Smooth muscle cell (in vitro differentiated cells): Measurements from ENCODE around the gene CEP57. TPM values are rescaled to one million over a fixed set of nuclear protein-coding genes. Genes with fewer than 3 reads are reported as not detected.

ENCODE experiments used
- DNase-seq: peaks from one replicate; lab custom pipeline; 2025; ENCODE audit not compliant: unreplicated experiment; lab: John Stamatoyannopoulos, UW
- H2AFZ ChIP-seq: fragments of 200-600 bp; sonication (generic); 2 replicates; pipeline ENCODE4 v1.6.0; 2016; ENCODE audit warnings: antibody characterized with exemption, low read depth, mild to moderate bottlenecking
- H3F3A ChIP-seq: fragments of 200-600 bp; sonication (generic); 2 replicates; pipeline ENCODE4 v1.6.0; 2017; ENCODE audit warnings: antibody characterized with exemption, low read depth
- H3K27ac ChIP-seq: fragments of 200-600 bp; sonication (generic); 2 replicates; pipeline ENCODE4 v1.5.1; 2016; ENCODE audit warnings: low read depth, mild to moderate bottlenecking
- H3K27me3 ChIP-seq: fragments of 200-600 bp; sonication (generic); 2 replicates; pipeline ENCODE4 v1.6.1; 2016; ENCODE audit warnings: low read depth, mild to moderate bottlenecking
- H3K36me3 ChIP-seq: fragments of 200-600 bp; sonication (generic); 2 replicates; pipeline ENCODE4 v1.5.1; 2016; ENCODE audit warnings: low read depth
- H3K4me1 ChIP-seq: fragments of 200-600 bp; sonication (generic); 2 replicates; pipeline ENCODE4 v1.5.1; 2016; ENCODE audit warnings: low read depth
- H3K4me2 ChIP-seq: fragments of 200-600 bp; sonication (generic); 2 replicates; pipeline ENCODE4 v1.6.0; 2016; ENCODE audit warnings: mild to moderate bottlenecking
- H3K4me3 ChIP-seq: fragments of 200-600 bp; sonication (generic); 2 replicates; pipeline ENCODE4 v1.5.1; 2016; ENCODE audit warnings: mild to moderate bottlenecking
- H3K79me2 ChIP-seq: fragments of 200-600 bp; sonication (generic); 2 replicates; pipeline ENCODE4 v1.6.0; 2016; ENCODE audit warnings: low read depth, mild to moderate bottlenecking
- H3K9ac ChIP-seq: fragments of 200-600 bp; sonication (generic); 2 replicates; pipeline ENCODE4 v1.6.0; 2016; ENCODE audit warnings: low read depth
- H3K9me3 ChIP-seq: fragments of 200-600 bp; sonication (generic); replicated peaks from 2 replicates; pipeline ENCODE4 v1.5.1; 2016; ENCODE audit warnings: low read depth
- H4K20me1 ChIP-seq: fragments of 200-600 bp; sonication (generic); 2 replicates; pipeline ENCODE4 v1.6.0; 2016; ENCODE audit warnings: low read depth
- WGBS: methylation state at CpG from one replicate; pipeline ENCODE4 v1.1.7; 2016; ENCODE audit warnings: low lambda C conversion rate; 5-methylcytosine and 5-hydroxymethylcytosine counted together
- polyA plus RNA-seq: library from polyadenylated mRNA; unstranded; fragments of >200 nt; fragmentation: Nextera tagmentation; extraction: Ambion mirVana; gene quantifications from 2 replicates; pipeline ENCODE4 v1.2.1, GENCODE V29; 2016
- total RNA-seq: library from RNA; depleted of rRNA; stranded (reverse); fragments of >200 nt; gene quantifications from 2 replicates; pipeline ENCODE4 v1.2.3, GENCODE V29; 2014
- TF ChIP-seq, protein P1 (sequence below): fragments of 200-600 bp; sonication (generic); IDR thresholded peaks from 2 replicates; pipeline ENCODE4 v1.5.1; 2017; ENCODE audit warnings: borderline replicate concordance, mild to moderate bottlenecking, antibody characterized with exemption; ENCODE audit not compliant: insufficient read depth, poor library complexity, severe bottlenecking

The CEP57 gene
- total and polyA plus RNA-seq, 2 experiments from 2014 or later = 37.4 to 67.7 TPM

DNA sequence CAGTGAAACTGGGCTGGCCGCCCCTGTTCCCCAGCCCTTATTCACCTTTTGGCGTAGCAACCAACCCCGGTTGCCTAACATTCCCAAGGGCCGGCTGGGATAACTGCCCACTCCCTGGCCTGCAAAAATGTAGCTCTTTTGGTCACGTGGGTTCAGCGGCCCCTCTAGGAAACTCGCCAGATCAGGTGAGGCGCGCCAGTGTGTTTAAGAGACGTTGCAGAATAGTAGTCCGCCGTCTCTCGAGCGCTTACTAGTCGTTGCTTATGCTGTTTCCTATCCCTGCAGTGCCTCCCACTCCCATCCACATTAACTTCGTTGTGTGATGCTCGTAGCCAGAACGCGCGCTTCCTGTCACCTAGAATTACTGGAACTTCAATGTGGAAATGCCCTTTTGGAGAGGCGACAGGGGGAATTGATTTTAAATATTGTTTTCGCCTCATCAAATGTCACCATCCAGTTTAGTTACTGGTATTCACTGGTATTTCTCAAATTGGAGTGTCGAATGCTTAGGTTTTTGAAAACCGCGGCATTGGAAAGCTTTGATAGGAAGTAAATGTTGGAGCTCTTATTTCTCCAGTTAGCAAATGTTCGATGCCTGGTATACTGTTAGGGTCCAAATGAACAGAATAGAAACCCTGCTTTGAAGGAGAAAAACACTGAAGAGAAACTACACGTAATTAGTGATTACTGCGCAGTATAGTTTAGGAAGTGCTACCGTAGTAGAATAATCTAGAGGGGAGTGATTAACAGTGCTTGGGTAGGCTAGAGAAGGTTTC lies 823 bp downstream of the CEP57 start:
- 5% methylated on average over 29 of the region's 29 CpGs for WGBS
- no peak for DNase-seq
- H2AFZ ChIP-seq = peak overlapping the region; percentile 81
- H3K4me2 ChIP-seq = peak overlapping the region; percentile 89
- peak overlapping the region; percentile 98 for H3K27ac ChIP-seq
- TF ChIP-seq, protein P1, sequence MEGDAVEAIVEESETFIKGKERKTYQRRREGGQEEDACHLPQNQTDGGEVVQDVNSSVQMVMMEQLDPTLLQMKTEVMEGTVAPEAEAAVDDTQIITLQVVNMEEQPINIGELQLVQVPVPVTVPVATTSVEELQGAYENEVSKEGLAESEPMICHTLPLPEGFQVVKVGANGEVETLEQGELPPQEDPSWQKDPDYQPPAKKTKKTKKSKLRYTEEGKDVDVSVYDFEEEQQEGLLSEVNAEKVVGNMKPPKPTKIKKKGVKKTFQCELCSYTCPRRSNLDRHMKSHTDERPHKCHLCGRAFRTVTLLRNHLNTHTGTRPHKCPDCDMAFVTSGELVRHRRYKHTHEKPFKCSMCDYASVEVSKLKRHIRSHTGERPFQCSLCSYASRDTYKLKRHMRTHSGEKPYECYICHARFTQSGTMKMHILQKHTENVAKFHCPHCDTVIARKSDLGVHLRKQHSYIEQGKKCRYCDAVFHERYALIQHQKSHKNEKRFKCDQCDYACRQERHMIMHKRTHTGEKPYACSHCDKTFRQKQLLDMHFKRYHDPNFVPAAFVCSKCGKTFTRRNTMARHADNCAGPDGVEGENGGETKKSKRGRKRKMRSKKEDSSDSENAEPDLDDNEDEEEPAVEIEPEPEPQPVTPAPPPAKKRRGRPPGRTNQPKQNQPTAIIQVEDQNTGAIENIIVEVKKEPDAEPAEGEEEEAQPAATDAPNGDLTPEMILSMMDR = no peak
- H3K36me3 ChIP-seq = peaks cover 1% of the 10 kb centered on the region
- H3K27me3 ChIP-seq = no peaks in the 10 kb centered on the region
- H3K9ac ChIP-seq = peak overlapping the region; percentile 98
- peaks cover 20% of the 10 kb centered on the region for H3K4me1 ChIP-seq
- H3K4me3 ChIP-seq = peak overlapping the region; percentile 74
- H3K79me2 ChIP-seq = peaks cover 77% of the 10 kb centered on the region
- H3K9me3 ChIP-seq = no peaks in the 10 kb centered on the region
- no peaks in the 10 kb centered on the region for H3F3A ChIP-seq
- H4K20me1 ChIP-seq = peaks cover 4% of the 10 kb centered on the region

DNA sequence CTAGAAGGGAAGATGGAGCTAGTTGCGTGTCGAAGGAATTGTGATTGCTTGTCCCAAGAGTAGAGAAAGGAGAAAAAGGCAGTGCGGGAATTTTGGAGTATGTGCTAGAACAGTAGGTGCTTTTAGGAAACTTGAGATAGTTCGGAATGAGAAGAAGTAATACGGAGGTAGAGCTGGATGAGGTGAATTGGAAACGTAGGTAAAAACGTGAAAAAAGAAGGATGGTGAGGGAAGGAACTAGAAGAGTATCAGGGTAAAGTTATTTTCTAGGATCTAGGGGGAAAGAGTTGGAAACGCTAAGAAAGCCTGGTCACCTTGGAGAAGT lies 1.4 kb downstream of the CEP57 start:
- Histone ChIP-seq H3K9me3 (no peaks in the 10 kb centered on the region), H3K4me2 (peak overlapping the region; percentile 89), H3K27ac (peak overlapping the region; percentile 98), H3K79me2 (peaks cover 77% of the 10 kb centered on the region), H2AFZ (peak overlapping the region; percentile 81), H4K20me1 (peaks cover 4% of the 10 kb centered on the region), H3K4me1 (peaks cover 20% of the 10 kb centered on the region), H3F3A (no peaks in the 10 kb centered on the region), H3K4me3 (peak overlapping the region; percentile 74), H3K9ac (peak overlapping the region; percentile 98), H3K27me3 (no peaks in the 10 kb centered on the region), H3K36me3 (no peaks in the 10 kb centered on the region)
- TF ChIP-seq, protein P1 = no peak
- WGBS = 25% methylated on average over 8 of the region's 8 CpGs
- no peak for DNase-seq

DNA sequence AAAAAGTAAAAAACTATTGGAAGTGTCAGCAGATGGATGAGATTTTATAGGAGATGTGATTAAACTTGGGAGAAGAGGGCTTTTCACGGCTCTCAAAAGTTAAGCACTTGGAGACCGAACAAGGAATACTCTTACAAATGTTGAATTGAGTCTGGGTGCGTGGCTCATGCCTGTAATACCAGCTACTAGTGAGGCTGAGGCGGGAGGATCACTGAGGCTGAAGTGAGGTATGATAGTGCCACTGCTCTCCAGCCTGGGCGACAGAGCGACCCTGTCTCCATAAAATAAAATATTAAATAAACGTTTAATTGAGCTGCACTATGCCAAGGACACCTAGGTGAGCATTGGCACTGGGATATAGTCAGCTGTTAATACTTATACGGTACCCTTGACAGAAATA lies 1.9 kb downstream of the CEP57 start:
- no peak for DNase-seq
- Histone ChIP-seq H3K27ac (no peak overlapping the region), H3K9ac (peak overlapping the region; percentile 98), H4K20me1 (peaks cover 4% of the 10 kb centered on the region), H3K9me3 (no peaks in the 10 kb centered on the region), H3K4me1 (peaks cover 20% of the 10 kb centered on the region), H3F3A (no peaks in the 10 kb centered on the region), H3K36me3 (no peaks in the 10 kb centered on the region), H3K4me2 (peak overlapping the region; percentile 89), H3K27me3 (no peaks in the 10 kb centered on the region), H3K79me2 (peaks cover 80% of the 10 kb centered on the region), H3K4me3 (peak overlapping the region; percentile 74), H2AFZ (no peak overlapping the region)
- TF ChIP-seq, protein P1 = no peak
- 82% methylated on average over 8 of the region's 8 CpGs for WGBS

DNA sequence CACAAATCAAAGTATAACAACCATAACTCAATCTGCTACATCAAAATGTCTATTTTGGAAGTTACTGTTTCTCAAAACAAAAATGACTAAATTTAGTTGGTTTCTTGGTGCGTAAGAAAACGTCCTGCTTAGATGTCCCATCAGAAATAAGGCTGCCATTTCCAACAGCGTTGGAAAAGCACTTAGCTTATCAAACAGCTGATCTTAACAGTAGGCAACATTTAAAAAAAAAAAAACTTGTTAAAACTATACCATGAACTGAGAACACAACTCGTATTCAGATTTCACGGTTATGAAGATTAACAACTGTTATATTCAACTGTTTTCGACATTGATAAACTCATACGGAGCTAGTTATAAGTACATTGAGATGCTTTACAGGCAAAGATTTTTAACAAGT lies 2.4 kb downstream of the CEP57 start:
- DNase-seq = no peak
- H2AFZ ChIP-seq = no peak overlapping the region
- H3K27ac ChIP-seq = no peak overlapping the region
- H3K9ac ChIP-seq = no peak overlapping the region
- no peaks in the 10 kb centered on the region for H3K9me3 ChIP-seq
- H3K79me2 ChIP-seq = peaks cover 80% of the 10 kb centered on the region
- H3K4me1 ChIP-seq = peaks cover 20% of the 10 kb centered on the region
- no peaks in the 10 kb centered on the region for H3F3A ChIP-seq
- H3K36me3 ChIP-seq = no peaks in the 10 kb centered on the region
- peaks cover 4% of the 10 kb centered on the region for H4K20me1 ChIP-seq
- H3K4me3 ChIP-seq = peak overlapping the region; percentile 74
- TF ChIP-seq, protein P1 = no peak
- H3K4me2 ChIP-seq = peak overlapping the region; percentile 89
- WGBS = 88% methylated on average over 7 of the region's 7 CpGs
- H3K27me3 ChIP-seq = no peaks in the 10 kb centered on the region
